Ovary (tissue), 3 donors: ENCODE results near the gene TADA2B.

Experiments
- POLR2A ChIP-seq: fragments of 450-650 bp; IDR thresholded peaks from one replicate; pipeline ENCODE4 v1.6.1; 2017; ENCODE audit warnings: antibody characterized with exemption, mild to moderate bottlenecking, moderate library complexity
- TF ChIP-seq, protein P1 (sequence below), 3 donors: fragments of 450-650 bp in 2 of 3; fragments of 200-600 bp in 1 of 3; IDR thresholded peaks; one replicate each; pipeline versions ENCODE4 v1.5.1 to v1.8.0; 2016 to 2022; ENCODE audit warnings: antibody characterized with exemption in 3 of 3, mild to moderate bottlenecking in 1 of 3
- donor health status: DM: no; HTN: no; CAD: no.

GRCh38 chr4:7019367-7019766 lies 23.8 kb upstream of the TADA2B start:
- no peak for TF ChIP-seq POLR2A
- TF ChIP-seq, protein P1, sequence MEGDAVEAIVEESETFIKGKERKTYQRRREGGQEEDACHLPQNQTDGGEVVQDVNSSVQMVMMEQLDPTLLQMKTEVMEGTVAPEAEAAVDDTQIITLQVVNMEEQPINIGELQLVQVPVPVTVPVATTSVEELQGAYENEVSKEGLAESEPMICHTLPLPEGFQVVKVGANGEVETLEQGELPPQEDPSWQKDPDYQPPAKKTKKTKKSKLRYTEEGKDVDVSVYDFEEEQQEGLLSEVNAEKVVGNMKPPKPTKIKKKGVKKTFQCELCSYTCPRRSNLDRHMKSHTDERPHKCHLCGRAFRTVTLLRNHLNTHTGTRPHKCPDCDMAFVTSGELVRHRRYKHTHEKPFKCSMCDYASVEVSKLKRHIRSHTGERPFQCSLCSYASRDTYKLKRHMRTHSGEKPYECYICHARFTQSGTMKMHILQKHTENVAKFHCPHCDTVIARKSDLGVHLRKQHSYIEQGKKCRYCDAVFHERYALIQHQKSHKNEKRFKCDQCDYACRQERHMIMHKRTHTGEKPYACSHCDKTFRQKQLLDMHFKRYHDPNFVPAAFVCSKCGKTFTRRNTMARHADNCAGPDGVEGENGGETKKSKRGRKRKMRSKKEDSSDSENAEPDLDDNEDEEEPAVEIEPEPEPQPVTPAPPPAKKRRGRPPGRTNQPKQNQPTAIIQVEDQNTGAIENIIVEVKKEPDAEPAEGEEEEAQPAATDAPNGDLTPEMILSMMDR (IDR thresholded peaks at IDR 0.05), result no peak
